Stomach (tissue), 4 donors: Measurements from ENCODE around the gene KLHL15.

Experiments
- EP300 ChIP-seq: sonication (generic); formaldehyde crosslinking; IDR thresholded peaks from one replicate; pipeline ENCODE4 v1.6.1; 2017; ENCODE audit warnings: antibody characterized with exemption
- POLR2A ChIP-seq, 4 donors: fragments of 450-650 bp; IDR thresholded peaks; one replicate each; pipeline ENCODE4 v1.6.1; 2016; ENCODE audit warnings: antibody characterized with exemption in 4 of 4, control low read depth in 2 of 4, mild to moderate bottlenecking in 1 of 4, moderate library complexity in 1 of 4
- POLR2AphosphoS5 ChIP-seq, 3 donors: sonication (generic); formaldehyde crosslinking; IDR thresholded peaks; one replicate each; pipeline ENCODE4 v1.6.1; 2016; ENCODE audit warnings: antibody characterized with exemption in 3 of 3
- TF ChIP-seq, protein P1 (sequence below), 7 experiments: fragments of 450-650 bp in 4 of 7; fragments of 200-600 bp in 3 of 7; sonication (generic) in 3 of 7; IDR thresholded peaks; one replicate each; pipeline ENCODE4 v1.5.1; 2016 to 2019; ENCODE audit warnings: antibody characterized with exemption in 7 of 7, control low read depth in 2 of 7, mild to moderate bottlenecking in 1 of 7

DNA sequence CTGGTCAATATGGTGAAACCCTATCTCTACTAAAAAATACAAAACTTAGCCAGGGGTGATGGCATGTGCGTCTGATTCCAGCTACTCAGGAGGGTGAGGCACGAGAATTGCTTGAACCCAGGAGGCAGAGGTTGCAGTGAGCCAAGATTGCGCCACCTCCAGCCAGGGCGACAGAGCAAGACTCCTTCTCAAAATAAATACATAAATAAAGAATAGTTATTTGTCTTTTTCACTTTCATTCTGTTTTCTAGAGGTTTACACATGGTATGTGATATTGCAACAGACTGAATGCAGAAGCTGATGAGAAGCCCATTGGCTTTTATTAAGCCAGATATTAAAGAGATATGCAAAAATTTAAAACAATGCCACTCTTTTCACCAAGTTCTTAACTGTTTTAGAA lies 8.2 kb downstream of the KLHL15 start:
- TF ChIP-seq, protein P1, sequence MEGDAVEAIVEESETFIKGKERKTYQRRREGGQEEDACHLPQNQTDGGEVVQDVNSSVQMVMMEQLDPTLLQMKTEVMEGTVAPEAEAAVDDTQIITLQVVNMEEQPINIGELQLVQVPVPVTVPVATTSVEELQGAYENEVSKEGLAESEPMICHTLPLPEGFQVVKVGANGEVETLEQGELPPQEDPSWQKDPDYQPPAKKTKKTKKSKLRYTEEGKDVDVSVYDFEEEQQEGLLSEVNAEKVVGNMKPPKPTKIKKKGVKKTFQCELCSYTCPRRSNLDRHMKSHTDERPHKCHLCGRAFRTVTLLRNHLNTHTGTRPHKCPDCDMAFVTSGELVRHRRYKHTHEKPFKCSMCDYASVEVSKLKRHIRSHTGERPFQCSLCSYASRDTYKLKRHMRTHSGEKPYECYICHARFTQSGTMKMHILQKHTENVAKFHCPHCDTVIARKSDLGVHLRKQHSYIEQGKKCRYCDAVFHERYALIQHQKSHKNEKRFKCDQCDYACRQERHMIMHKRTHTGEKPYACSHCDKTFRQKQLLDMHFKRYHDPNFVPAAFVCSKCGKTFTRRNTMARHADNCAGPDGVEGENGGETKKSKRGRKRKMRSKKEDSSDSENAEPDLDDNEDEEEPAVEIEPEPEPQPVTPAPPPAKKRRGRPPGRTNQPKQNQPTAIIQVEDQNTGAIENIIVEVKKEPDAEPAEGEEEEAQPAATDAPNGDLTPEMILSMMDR (IDR thresholded peaks at IDR 0.05): no peak
- TF ChIP-seq POLR2A (IDR thresholded peaks at IDR 0.05) (no peak), POLR2AphosphoS5 (IDR thresholded peaks at IDR 0.05) (no peak), EP300 (no peak)
